GM18499 (cell line): Measurements from ENCODE around the gene GPHA2.

Source experiments
- ATAC-seq: cut with Tn5 transposase; IDR thresholded peaks from one replicate; pipeline ENCODE4 v1.9.1; 2021; ENCODE audit warnings: moderate number of reproducible peaks; ENCODE audit not compliant: insufficient read depth, unreplicated experiment

Gene GPHA2

DNA sequence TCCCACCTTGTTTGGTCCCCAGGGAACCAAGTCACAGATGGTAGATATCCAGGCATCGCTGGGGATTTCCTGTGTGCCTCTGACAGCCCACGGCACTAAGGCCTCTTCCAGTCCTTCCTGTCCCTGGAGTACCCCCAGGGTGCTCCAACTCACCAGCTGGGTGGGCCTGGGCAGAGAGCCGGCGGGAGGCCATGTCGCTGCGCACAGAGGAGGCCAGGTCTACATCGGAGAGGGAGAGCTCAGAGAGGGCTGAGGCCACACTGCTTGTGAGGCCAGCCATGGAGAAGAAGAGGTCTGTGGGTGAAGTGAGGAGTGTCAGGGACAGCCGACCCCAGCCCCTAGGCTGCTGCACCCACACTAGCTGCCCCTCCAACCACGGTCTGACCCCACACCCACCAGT, 24.0 kb downstream of the GPHA2 start:
- no peak for ATAC-seq

DNA sequence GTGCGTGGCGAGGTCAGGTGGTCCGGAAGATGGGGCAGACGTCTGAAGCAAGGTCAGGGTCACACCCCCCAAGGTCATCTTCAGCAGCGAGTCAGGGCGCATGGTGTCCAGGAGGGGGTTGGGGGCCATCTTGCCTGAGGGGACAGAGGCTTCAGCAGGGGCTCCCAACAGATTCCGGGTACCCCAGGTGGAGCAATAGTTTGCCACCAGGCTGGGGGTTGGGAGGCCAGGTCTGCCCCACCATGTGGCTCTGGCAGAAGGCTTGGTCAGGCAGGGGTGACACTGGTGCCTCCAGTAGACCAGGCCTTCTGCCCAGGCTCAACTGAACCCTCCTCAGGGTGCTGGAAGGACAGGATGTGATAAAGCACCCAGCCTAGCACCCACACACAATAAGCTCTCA, 24.6 kb downstream of the GPHA2 start:
- ATAC-seq: no peak

DNA sequence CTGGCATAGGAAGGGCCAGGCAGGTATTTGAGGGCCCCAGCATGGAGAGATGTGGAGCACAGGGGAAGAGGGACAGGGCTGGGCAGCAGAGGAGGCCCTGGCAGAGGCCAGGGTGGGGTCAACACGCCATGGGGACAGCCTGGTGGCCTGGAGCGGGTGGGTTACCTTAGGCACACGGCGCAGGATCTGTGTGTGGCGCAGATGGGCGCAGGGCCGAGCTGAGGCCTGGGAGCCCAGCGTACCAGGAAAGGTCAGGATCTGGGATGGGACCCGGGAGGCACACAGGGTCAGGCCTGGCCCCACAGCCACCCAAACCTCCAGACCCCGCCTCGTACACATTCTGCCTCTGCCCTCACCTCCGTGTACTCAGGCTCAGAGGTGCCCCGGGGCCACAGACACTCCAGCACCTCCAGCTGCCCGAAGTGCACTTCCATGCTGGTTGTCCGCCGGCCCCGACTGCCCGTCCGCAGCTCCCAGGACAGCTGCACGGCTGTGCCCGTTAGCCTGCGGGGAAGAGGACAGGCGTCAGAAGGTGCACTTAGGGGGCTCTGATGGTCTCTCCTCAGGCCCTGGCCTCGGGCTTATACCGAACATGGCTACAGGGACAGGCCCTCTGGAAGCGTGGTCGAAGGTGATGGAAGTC, 25.1 kb downstream of the GPHA2 start:
- no peak for ATAC-seq

DNA sequence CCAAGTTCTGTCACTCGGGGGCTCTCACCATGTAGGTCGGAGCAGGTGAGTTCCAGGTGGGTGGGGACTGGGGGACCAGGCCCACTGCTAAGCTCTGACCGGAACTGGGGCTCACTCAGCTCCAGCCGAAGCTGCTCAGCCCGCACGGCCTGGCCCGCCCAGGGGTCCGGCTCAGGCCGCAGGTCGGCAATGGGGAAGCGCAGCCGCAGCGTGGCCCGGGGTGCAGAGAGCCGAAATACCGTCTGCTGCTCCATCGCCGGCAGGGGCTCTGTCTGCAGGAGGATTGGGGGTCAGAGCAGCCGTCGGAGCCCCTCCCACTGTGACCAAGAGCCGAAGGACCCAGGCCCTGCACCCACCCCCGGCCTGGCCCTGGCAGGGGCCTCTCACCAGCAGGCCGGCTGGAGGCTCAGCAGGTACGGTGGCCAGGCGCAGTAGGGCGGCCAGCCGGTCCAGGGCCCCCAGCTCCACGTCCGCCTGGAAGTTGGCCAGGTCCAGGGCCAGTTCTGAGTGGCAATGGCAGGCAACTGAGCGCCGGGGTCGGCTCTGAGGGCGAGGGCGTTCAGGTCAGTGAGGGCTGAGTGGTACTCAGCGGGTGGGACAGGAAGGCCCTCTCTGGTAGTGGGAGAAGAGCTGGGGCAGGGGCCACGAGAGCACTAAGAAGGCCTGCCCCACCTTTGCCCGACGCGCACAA, 25.9 kb downstream of the GPHA2 start:
- no peak for ATAC-seq

DNA sequence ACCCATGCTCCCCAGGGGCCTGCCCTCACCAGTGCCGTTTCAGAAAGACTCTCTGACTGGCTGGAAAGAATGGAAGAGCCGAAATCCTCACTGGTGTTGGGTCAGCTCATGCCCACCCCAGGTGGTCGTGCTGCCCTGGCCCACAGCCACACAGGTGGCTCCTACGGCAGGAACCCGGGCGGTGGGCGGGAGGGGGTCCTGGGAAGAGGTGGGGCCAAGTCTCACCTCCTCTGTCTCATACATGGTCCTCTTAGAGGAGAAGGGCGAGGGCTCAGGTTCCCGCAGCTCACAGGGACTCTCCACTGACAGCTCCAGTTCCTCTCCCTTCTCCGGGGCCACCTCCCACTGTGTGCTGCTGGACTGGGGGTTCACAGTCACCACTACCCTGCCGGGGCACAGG, 26.9 kb downstream of the GPHA2 start:
- ATAC-seq: no peak

DNA sequence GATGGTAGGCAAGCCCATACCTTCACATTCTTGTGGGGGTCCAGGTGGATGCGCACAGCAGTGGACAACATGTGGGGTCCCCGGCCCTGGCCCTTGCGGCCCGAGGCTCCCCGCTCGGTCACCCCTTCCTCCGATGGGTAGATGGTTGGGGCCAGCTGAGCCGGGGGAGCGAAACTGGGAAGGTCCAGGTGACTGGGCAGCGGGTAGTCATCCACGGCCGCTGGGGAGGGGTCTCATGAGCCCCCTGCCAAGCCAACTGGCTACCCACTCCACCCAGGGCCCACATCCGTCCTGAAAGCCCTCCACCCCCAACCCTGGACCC, 29.4 kb downstream of the GPHA2 start:
- no peak for ATAC-seq

DNA sequence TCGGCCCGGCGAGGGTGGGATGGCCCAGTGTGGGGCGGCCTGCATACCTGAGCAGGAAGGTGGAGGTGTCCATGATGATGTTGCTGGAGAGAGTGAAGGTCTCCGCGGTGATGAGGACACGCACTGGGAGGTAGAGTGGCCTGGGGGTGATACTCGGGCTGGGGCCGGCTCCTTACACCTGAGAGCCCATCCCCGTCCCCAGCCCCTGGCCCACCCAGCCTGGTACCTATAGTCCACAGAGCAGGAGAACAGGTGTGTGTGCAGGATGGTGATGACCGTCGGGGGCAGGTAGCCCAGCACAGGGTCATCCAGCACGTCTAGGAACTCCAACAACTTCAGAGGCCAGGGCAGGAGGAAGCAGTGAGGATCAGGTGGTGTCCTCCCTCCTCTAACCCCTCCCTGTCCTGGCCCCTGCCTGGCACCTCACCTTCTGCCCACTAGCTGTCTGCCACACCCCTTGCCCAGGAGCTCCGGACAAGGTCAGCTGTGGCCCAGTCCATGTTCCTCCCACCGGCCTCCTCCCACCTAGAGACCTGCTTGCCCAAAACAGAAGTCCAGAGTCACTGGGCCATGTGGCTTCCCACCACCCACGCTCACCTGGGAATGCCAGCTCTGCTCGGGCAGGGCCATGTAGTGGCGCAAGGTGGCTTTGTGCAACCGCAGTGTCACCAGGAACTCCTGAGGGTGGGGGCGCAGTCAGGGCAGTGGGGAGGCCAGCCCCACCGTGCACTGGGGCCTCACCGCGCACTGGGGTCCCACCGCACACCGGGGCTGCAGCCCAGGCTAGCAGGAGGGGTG, 30.0 kb downstream of the GPHA2 start:
- ATAC-seq: no peak

DNA sequence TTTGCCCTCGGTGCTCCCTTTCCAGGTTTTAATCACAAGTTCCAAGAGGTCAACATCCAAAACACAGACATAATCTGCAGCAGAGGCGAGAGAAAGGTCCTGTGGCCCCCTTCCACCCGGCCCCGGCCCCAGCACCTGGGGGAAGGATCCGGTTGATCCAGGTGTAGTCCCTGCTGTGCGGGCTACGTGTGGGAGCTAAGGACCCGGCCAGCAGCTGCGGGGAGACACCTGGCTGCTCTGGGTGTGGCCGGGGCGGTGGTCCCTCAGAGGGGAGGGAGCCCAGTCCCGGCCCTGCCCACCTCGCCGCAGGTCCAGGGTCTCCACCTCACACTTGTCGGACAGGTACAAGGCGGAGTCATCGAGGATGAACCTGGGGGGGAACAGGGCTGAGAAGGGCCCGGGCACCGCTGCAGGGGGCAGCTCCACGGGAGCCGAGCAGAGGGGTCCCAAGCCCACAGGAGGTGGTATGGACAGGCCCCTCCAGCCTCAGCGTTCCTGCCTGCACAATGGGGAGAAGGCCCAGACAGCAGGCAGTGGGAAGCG, 32.3 kb downstream of the GPHA2 start:
- no peak for ATAC-seq

DNA sequence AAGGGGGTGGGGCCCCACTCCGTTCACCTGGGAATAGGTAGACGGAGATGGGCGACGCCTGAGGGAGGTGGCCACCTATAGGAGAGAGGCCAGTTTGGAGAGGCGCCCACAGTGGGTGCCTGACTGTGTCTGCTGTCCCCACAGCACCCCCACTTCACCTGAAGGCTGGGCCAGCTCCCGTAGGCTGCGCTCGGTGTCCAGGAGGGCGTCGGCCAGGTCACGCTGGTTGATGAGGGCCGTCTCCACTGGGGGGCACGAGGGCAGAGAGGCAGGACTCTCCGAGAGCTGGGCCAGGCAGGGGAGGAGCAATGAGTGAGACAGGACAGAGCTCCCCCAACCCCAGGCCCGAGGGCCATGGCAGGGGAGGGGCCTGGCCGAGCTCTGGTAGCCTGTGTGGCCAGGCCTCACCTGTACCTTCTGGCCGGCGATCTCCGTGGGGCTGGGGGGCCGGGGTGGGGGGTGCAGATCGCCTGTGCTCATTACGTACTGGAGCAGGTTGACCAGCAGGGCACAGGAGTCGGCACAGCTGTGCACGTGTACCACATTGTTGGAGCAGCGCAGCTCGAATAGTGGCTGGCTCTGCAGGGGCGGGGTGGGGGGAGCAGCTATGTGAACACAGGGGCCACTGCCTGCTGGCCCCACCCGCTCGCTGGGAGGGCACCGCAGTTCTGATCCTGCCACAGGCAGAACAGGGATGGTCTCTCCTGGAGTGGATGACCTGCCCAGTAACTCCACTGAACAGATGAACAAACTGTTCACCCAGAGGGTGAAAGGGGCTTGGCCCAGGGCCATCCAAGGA, 33.4 kb downstream of the GPHA2 start:
- ATAC-seq: no peak

DNA sequence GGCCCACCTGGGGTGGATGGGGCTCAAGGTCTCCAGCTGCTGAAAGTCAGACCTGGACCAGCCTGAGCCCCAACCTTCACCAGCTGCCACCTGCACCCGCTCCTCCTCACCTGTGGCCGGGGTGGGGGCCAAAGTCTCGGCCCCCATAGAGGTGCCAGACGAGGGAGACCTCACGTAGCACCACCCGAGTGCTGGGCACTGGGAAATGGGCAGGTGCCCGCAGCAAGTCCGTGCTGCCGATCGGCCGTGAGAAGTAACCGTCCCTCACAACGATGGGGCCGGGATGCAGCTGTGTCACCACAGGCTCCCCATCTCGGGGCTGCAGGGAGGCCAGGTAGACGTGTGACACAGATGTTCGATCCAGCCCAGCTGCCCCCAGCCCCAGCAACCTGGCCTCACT, 34.9 kb downstream of the GPHA2 start:
- no peak for ATAC-seq

DNA sequence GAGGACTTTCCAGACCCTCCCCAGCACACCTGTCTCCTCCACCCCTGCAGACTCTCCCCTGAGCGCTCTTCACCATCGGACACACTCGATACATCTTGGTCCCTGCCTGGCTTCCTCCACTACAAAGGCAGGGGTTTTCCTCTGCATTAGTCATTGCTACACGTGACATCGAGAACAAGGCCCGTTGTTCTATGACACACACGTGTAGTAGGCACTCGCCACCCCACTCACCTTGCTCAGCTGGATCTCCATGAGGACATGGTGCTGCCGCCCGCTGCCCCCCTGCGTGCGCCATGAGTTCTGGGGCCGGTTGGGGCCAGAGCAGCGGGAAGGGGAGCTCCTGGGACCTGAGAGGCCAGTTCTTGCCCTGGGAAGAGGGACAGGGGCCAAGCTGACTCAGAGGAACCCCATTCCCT, 35.4 kb downstream of the GPHA2 start:
- ATAC-seq: no peak

DNA sequence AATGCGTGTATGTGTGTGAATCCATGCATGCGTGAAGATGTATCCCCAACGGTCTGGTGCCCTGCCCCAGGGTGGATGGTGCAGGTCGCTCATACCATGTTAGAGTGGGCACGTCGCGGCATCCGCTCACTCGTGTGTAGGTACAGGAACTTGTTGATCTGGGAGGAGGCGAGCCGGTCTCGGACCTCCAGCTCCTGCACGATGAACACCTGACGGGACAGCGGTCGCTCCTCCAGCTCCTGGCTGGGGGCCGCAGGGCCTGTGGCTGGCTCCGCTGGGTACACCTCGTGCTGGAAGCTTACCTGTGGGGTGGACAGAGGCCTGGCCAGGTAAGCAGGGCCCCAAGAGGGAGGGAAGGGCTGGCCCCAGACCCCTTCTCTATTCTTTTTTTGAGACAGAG, 37.2 kb downstream of the GPHA2 start:
- ATAC-seq: no peak

DNA sequence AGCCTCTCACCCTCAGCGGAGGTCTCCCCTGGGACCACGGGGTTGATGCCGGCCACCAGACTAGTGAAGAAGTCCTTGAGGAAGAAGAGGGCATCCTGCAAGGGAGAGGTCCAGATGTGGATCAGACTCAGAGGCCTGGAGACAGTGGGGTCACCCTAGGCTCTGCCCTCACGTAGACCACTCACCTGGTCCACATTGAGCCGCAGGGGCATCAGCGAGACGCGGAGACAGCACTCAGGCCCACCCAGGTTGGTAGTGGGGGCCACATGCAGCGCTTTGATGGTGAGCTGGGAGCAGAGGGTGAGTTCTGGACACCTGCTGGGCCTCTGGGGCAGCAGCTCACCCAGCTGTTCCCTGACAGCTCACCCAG, 37.6 kb downstream of the GPHA2 start:
- no peak for ATAC-seq

DNA sequence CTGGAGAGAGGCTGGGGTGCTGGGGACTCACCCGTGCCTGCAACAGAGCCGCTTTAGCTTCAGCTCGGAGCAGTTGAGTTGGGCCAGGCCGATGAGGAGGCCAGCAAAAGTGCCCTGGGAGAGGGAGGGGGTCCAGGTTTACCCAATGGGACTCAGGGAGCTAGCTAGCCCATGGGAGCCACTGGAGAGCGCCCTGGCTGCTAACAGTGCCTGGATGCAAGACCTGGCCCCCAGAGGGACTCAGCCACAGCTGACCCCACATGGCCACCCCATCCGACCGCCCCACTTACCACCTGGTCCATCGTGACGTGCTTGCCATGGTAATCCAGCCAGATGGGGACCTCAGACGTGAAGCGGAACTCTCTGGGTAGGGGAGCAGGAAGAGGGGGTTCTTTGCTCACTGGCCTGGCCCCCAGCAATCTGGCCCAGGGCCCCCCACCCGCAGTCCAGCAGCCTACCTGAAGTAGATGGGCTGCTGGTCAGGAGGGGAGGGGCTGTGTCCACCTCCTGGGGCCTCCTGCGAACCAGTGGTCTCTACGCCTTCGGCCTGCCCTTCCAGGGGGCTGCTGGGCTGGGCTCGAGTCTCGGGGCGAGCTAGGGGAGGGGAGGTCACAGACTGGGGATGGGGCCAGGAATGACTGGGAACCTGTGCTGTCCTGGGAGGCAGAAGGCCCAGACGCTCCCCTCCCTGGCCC, 38.2 kb downstream of the GPHA2 start:
- ATAC-seq: no peak

DNA sequence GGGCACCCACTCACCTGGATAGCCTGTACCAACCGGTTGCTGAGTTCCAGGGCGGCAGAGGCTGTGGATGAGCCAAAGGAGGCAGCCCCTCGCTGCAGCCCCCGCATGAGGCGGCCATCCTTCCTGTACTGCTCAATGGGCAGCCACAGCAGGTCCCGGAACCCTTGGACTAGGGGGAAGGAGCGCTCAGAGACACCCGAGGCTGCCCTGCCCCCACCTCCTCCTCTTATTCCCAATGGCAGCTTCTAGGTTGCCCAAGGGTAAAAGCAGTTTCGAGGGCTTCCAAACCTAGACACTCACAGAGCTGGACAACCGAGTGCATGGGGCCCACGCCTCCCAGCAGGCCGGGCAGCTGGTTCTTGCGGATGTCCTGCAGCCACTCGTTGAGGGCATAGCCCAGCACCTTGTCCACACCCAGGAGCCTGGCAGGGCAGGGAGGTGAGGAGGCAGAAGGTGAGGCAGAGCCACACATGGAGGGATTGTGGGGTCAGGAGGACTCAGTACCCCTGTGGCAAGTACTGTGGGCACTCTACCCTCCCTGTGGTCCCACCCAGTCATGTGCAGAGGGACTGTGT, 39.2 kb downstream of the GPHA2 start:
- ATAC-seq: no peak

DNA sequence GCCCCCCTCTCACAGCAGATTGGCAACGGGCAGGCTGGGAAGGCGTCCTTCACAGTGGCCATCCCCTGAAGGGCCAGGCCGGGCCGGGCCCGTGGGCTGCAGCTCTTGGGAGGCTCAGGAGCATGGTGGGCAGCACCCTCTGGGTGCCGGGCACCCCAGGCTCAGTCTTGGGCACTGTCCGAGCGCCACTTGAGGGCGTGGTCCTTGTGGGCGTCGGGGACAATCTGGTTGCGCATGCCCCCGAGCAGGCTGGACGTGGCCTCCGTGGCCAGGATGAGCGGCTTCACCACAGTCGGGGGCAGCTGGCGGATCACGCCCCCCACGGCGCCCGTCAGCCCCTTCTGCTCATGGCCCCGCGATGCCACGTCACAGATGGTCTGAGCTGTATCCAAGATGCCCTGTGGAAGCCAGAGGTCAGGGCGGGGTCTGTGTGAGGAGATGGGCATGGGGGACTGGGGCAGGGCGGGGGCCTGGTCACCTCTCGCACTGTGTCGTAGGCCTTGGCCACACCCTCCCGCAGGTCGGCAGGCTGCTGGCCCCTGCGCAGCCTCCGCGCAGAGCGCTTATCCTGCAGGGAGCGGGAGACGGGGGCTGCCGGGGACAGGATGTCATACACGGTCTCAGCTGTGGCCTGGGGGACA, 40.8 kb downstream of the GPHA2 start:
- no peak for ATAC-seq

DNA sequence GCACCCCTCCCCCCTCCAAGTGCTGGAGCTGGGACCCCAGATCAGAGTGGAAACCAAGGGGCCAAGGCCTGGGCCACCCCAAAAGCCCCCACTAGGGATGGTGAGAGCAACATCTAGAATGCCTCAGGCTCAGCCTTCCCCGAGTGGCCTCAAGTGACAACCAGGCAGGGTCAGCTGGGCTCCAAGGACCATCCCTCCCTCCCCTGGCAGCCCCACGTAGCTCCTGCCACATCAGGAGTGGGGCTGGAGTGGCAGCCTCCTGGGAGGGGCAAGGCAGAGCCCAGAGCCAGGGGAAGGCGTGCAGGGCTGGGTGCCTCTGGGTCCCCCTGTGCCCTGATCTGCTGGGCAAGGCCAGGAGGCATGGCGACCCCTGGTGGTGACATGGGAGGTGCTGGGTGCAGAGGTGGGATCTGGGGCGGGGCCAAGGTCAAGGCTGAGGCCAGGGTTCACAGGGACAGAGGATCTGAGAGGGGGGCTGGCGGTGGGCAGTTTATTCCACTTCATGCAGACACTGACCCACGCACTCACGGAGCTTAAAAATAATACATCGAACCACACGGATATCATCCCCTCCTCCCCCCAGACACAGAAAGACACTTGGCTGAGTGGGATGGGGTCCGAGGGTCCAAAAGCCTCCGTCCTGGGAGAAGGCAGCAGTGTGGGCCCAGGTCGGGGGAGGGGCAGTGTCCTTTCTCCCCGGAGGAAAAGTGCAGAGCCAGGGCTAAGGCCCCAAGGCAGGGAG, 41.5 kb downstream of the GPHA2 start:
- no peak for ATAC-seq

DNA sequence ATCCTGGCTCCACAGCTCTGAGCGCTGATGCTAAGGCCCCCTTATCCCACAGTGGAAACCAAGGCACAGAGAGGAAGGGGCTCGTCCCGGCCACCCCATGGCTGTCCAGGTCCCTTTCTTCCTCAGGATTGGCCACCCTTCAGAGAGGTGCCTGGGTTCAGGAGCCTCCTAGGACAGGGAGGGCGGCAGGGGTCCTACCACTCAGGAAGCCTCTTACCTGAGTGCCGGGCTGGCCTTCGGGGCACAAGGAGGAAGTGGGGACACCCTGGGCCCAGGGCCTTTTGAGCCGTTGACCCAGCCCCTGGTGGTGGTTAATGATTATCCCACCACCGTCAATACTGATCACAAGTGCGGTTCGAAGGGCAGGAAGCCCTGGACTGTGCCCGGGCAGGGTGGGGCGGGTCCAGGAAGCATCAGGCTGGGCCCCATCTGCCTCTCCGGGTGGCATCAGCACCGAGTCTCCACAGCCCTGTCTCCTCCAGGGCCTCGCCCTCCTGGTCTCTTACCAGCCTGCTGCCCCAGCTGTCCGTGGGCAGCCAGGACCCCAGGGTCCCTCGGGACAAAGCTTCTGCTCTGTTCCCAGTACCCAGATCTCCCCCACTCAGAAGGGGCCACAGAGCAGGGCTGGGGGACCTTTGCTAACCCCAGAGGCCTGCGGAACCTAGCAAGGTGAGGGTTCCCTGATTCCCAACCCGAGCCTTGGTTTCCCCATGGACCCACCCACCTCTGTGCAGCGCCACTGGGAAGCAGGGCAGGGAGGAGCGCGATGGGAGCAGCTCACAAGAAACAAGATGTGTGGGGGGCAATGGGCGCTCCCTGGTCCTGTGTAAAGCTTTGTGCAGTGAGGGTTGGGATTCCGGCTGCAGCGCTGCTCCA, 42.3 kb downstream of the GPHA2 start:
- no peak for ATAC-seq
